HG03280 (cell line): ENCODE data around the gene DUOX2.
"Not testable (repeated sequence)": the region's sequence is repeated elsewhere in the genome, so short reads cannot be mapped to it uniquely, and the experiment has no call there.

Experiments used
- ATAC-seq: cut with Tn5 transposase; IDR thresholded peaks from one replicate; pipeline ENCODE4 v1.9.1; 2021; ENCODE audit warnings: mild to moderate bottlenecking, moderate library complexity; ENCODE audit not compliant: unreplicated experiment

Gene DUOX2

DNA sequence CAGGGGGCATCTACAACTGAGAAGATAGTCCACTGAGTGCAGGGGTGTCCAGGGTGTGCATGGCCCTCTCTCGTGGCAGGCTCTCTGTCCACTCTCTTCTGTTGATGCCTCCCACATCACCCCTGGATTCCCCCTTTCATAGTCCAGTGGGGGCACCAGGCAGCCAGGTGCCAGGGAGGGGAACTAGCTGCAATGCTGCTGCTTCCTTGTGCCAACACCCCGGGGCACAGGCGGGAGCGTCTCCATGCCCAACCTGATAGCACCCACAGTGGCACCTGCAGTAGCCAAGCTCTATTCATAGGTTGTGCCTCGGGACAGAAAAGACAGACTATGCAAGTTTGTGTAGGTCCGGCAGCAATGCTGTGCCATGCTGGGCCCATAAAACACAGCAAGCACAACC is 11.7 kb downstream of the DUOX2 start:
- ATAC-seq: no peak

DNA sequence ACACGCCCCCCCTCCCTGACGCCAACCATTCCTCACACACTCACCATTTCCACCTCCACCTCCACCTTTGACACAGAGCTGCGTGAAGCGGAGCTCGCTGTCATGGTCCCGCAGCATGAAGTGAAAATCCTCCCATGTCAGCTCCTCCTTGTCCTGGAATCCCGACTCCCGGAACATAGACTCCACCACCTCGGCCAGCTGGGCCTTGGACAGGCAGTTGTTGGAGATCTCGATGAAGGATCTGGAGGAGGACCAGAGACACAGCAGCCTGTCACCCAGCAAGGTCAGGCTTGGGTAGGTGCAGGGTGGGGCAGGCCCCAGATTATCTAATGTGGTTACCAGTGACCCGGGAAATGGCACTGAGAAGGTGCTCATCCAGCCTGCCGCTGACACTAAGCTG is 12.2 kb downstream of the DUOX2 start:
- no peak for ATAC-seq

DNA sequence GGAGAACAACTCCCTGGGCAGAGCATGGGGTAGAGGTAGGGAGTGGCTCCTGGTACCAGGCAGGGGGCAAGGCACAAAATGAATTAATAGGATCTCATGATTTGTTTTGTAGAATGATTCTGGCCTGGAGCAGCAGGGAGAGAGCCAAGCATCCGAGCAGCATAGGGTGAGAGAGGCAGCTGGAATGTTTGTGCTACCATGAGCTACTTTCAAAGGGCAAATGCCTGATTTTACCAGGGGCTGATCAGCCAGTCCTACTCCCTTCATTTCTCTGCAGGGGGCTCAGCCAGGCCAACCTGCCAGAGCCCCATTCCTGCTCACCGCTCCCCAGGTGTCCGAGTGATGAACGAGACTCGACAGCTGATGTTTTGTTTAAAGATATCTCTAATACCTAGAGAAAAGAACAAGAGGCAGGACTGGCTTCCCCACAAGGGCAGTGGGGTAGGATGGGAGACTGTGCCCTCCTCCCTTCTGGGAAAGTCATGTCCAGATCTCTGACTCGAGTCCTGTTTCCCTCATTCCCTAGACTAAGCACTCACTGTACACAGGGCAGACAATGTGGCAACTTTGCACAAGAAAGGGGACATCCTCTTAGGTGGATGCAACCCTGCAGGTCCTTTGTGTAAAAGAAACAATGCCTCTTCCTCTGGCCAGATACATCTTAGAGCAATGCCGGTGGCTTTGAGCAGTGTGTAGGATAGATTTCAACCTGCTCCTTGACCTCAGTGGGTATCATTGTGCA is 12.9 kb downstream of the DUOX2 start:
- no peak for ATAC-seq

DNA sequence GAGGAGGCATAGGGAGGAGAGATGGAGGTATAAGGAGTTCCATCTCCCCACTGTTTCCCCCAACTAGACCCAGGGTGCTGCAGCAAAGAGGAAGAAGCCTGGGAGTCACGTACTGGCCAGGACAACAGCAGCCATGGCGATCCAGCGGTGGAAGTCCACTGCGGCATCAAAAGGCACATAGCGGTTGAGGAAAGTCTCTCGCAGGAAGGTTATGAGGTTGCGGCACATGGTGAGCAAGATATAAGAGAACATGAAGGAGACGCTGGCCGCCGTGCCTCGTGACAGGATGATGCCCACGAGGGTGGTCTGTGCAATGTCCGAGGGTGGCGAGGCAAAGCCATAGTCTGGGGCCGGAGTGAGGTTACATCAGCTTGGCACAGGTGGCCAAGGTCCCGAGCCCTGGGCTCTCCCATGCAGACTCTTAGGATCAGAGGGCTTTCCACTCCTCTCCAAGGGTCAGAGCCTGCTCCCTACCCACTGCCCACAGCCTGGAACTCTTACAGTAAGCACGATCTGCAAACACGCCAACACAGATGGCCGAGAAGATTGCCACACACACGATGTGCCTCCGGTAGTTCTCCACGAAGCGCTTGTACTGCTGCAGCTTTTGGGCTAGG is 14.3 kb downstream of the DUOX2 start:
- ATAC-seq: no peak

DNA sequence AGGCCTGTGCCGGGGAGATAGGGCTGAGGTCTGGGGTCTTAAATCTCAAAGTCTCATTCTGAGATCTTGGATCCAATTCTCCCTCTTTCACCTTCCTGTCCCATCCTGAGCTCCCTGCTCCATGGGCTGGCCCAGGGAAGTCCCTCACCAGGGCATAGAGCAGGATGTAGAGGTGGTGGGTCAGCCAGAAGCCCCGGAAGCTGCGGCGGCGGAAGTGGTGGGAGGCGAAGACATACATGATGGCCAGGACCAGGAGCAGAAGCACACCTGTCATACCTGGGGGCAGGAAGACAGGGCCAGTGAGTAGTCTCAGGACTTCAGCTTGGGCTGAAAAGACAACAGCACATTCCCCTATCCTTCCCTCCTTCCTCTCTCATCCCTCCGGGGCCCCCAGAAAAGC is 16.5 kb downstream of the DUOX2 start:
- ATAC-seq: no peak

DNA sequence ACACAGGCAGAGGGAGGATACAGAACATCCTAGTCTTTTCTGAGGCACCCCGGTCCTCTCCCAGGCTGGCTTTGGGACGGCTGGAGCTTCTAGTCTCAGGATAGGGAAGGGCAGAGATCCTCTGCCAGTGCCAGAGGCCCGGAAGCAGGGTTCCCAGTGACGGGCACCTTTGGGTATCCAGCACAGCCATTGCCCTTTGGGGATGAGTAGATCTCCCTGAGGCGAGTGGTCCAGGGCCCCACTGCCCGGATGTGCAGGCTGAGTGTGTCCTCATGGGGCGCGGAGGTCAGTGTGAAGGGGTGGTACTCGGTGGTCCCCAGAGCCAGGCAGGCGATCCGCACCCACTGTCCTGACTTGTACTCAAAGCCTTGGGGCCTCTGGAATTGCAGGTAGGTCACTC is 18.3 kb downstream of the DUOX2 start:
- no peak for ATAC-seq

DNA sequence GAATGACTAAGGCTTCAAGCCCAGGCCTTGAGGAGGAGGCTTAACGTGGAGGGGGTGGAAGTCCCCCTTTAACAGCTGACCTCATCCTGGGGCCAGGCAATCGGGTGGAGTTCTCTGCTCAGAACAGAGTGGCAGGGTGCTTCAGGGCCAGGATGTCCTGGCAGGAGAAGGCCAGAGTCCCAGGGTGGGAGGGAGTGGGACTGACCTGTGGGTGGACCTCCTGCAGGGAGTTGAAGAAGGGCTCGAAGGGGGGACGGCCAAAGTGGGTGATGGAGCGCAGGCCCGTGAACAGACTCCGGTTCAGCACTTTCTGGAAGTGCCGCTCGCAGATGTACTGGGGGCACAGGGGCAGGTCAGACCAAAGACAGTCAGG is 19.6 kb downstream of the DUOX2 start:
- ATAC-seq: no peak

DNA sequence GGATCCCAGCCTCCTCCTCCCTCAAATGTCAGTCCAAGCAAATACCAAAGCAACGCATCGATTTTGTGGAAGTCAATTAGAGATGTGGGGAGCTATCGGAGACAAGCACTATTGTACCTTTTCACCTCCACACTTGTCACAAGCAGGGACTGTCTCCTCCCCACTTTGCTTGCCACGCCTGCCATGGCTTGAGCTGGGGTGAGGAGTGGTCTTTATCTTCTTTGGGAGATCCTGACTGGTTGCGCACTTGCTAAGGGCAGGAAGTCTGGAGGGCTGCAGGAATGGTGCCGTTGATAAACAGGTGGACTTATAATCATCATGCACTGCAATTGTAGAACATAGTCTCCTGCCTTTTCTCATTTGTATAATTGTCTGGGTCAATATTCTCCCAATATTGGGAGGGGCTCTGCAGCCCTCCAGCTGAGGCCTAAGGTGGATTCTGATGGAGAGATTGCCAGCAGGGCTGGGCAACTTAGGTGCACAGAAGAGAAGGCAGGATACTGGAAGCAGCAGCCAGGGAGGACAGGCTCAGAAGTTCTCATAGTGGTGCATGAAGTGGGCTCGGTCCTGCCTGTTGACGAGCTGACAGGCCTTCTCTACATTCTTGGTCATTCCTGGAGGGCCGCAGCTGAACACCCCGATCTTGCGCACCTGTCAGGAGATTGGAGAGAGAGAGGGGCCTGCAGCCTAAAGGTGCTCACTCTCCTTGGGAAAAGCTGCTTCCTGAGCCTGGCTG is 20.2 kb downstream of the DUOX2 start:
- ATAC-seq: no peak

DNA sequence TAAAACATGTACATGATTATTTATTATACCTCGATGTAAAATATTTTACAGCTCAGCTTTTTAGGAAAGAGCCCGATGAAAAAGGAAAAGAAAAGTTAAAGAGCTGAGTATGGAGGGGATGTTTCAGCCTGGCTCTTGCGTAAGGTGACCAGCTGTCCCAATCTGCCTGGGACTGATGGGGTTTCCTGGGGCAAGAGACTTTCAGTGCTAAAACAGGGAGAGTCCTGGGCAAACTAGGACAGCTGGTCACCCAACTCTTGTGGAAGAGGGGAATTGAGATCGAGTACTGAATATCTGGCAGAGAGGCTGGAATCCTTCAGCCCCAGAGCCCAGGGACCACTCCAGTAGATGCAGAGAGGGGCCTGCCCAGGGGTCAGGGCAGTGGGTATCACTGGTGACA is 21.0 kb downstream of the DUOX2 start:
- ATAC-seq: no peak

DNA sequence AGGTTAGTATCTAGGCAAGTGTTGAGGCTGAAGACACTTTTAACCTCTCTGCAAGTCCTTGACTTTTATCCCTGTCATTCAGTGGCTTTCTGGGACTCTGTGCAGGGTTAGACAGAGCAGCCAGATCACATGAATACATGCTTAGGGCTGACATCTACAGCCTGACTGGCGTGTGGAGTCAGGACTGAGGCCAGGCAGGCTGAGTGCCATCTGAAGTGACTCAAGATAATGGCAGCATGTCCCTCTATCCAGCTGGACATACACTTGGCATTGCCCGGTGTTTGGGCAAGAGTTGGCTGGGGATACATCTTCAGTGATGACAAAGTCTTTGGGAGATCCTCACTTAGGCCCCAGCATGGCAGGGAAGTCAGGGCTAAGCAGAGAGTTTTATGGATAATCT is 22.4 kb downstream of the DUOX2 start:
- no peak for ATAC-seq

DNA sequence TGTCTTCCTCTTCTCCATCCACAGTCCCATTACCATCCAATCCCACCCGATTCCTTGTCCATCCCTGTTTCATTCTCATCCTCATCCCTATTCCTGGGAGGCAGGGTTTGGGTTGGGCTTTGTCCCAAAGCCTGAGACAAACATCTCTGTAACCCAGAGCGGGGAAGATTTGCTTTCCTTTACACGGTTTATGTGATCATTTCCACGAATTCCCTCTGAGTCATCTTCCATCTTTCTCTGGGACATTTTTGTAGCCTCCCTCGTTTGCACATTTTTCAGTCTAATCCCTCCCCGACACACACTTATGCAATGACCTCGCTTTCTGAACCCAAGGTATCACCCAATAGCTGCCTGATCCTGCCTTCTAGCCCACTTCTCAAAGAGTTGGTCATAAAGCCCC is 22.8 kb downstream of the DUOX2 start:
- no peak for ATAC-seq

DNA sequence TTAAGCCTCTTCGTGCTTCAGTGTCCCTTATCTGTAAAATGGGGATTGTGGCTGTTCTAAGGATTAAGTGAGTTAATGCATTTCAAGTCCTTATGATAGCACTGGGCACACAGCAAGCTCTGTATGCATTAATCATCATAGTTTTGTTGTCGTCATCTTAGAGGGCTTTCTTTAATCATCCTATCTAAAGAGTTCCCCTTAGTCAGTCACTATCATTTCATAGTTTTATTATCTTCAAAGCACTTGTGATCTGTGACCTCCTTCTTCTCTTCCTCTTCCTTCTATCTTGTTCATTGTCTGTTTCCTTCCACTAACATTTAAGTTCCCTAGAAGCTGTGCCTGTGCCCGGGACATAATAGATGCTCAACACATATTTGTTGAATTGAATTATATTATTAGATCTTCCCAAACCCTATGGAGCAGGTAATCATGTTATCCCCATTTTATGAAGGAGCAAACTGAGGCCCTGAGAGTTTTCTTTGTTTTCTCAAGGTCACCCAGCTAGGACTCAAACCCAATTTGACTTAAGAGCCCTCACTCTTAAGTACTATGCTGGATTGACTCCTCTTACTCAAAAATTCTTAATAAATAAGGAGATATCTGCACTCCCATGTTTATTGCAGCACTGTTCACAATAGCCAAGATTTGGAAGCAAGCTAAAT is 24.1 kb downstream of the DUOX2 start:
- ATAC-seq: no peak

DNA sequence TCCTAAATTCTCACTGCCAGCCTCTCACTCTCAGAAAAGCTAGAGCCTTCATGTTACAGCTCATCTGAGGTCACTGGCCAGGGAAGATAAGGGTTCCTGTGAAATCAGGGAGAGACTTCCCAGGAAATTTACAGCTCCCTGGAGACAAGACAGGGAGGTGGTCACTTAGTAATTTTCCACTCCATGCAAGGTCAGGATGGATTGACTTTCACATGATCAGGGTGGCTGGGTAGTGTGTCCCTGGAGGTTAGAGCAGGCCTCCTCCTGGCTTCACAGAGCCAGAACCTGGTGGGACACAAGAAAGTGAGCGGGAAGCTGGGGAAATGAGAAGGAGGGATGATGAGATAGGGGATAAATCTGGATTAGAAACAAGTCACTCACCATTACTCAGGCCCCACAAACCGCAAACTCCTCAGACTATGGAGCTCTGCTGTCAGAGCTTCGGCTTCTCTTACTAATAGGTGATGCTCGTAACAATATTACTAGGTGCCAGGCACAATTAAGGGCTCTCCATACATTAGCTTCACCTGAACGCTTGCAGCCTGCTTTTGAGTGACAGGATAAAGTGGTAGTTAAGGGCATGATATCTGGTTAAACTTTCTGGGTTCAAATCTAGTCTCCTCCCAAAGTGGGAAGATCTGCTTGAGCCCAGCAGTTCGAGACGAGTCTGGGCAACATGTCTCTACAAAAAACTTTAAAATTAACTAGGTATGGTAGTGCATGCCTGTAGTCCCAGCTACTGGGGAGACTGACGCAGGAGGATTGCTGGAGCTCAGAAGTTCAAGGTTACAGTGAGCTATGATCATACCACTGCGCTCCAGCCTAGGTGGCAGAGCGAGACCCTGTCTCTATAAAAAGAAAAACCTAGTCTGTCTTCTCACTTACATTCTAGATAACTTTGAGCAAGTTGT is 24.9 kb downstream of the DUOX2 start:
- ATAC-seq: no peak

DNA sequence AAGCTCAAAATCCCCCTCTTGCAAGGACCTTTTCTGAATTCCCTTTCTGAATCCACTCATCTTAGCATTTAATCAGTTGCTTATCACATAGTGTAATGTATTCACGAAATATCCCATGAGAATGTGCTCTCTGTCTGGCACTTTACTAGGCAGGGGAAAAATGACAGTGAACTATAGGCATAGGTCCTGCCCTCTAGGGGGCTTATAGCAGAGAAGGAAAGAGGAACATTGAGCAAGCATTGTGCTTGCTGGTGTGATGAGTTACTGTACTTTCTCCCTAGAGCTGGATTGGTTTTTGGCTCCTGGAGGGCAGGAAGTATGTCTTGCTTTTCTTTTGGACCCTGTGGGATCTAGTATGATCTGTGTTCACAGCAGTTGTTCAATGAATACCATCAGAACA is 26.5 kb downstream of the DUOX2 start:
- no peak for ATAC-seq

DNA sequence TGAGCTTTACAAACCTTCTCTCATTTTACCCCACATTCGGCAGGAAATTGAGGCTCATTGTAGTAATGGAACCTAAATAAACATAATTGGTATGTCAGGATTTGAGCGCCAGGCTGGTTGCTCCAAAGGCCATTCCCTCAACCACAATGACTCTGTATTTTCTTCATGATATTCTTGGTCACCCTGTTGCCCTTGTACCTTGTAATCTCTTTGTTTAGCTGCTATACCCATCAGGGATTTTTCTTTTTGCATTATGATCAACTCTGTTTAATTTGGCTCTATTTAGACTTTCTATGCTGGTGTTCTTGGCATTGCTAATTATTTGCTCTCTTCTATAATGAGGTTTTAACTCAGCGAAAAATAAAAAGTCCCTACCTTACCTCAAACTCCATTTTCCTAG is 29.8 kb downstream of the DUOX2 start:
- no peak for ATAC-seq

DNA sequence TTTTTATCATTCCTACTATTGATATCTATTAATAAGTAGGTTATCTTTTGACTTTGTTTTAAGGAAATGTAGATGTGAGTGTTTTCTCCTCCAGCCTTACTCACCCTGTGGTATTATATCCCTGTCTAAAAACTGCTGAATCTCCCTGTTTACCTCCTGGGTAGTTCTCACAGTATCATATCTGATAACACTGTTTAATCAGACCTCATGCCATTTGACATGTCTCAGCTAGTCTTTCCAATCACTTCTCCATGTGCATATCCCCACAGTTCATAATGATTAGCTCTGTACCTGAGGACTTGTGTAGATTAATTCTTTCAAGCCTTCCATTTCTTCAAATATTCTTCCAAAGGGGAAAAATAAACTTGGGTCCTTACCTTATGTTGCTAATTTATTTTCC is 30.7 kb downstream of the DUOX2 start:
- no peak for ATAC-seq

DNA sequence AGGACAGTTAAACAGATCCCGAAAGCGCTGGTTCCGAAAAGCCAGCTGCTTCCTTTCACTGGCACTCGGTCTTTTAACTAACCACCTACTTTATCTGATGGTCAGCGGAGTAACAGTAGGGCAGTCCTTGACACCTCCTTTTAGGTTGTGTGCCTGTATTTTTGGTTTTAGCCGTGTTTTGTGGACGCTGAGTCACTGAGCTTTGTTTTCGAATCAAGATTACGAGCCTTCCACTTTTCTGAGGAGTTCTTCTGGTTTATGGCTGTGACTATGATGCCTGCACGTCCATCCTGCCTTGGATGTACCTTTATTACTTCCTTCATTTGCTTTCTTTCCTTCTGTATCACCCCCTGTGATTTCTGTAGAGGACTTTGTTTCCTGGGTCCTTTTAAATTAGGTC is 31.6 kb downstream of the DUOX2 start:
- ATAC-seq: not testable (repeated sequence)

DNA sequence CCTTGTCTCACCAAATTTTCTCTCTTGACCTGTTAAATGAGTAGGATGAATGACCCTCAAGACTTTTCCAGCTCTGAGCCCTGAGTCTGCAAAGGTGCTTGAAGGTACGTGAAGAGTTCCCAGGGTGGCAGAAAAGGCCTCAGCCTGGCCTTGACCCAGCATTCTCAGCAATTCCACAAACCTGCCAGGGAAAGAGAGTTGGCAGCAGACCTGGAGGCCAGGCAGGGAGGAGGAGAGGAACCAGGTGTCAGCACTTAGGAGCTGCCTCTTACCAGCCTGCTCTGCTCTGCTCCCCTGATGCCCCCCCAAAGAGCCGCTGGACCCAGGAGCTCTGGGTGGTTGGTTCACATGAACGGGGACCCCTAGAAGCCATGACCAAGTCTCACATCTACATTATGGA is 33.4 kb downstream of the DUOX2 start:
- ATAC-seq: not testable (repeated sequence)

DNA sequence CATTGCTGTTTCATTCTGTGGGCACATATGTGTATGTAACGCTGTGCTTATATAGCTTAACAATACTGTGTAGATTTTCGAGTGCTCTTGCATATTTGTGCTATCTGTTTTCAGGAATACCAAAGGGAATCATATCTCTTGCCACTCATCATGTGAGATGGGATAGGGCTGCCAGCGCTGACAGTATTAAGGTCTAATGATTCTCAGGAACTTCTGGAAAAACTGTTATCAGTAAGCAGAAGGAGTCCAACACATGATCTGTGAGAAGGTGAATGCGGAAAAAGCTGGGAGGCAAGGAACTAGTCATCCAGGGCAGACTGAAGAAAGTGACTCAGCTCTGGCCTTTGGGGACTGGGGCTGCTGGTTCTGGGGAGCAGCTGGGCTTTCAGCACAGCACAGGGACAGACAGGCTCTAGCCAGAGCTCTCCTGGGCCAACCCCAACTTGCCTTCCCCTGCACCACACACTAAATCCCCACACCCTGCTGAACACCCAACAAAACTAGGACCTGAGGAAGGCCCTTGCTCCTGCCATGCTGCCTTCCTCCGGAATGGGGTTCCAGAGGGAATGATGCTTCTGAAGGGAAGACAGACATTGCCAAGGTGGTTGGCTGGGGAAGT is 34.2 kb downstream of the DUOX2 start:
- ATAC-seq: not testable (repeated sequence)

DNA sequence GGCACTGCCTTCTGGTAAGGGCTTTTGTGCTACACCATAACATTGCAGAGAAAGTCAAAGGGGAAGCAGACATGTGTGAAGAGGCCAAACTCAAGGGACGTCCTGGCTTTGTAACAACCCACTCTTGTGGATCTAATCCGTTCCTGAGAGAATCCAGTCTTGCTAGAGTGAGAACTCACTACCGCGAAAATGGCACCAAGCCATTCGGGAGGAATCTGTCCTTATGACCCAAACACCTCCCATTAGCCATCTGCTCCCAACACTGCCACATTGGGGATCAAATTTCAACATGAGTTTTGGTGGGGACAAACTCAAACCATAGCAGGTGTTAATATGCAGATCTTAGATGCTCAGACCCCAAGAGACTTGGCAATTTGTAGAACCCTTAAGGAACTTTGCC is 34.8 kb downstream of the DUOX2 start:
- ATAC-seq: not testable (repeated sequence)
